ENCODE data around the gene PRKG1. TPM values are rescaled to one million over a fixed set of nuclear protein-coding genes. Genes with fewer than 3 reads are reported as not detected.
"Not testable (repeated sequence)": the region's sequence is repeated elsewhere in the genome, so short reads cannot be mapped to it uniquely, and the experiment has no call there.

Gene PRKG1
- total RNA-seq, 4 donors from 2014 or later = 0.63 to 4.3 (median 2.1) TPM

- no peak overlapping the region for H3K4me3 ChIP-seq (ENCODE audit: low read depth, poor library complexity, severe bottlenecking)
- 83 to 88% methylated on average over 1 of the region's 1 CpG for WGBS, 2 donors
- no peak for TF ChIP-seq CTCF (IDR thresholded peaks at IDR 0.05)
- TF ChIP-seq POLR2A (IDR thresholded peaks at IDR 0.05) = no peak
- intact Hi-C loops (cut with DNase I; ENCODE audit: low total_unique reads) = no loop called here
- DNase-seq (ENCODE audit: low spot score in 2 of 2) = no peak
Measured at GRCh38 chr10:51439645-51440044, 365.4 kb downstream of the PRKG1 start.

- no peak for DNase-seq (ENCODE audit: low spot score in 2 of 2)
- H3K4me3 ChIP-seq (ENCODE audit: low read depth, poor library complexity, severe bottlenecking) = no peak overlapping the region
- TF ChIP-seq POLR2A (IDR thresholded peaks at IDR 0.05) (no peak), CTCF (IDR thresholded peaks at IDR 0.05) (no peak)
- 69 to 73% methylated on average over 3 of the region's 3 CpGs for WGBS, 2 donors
- intact Hi-C loops (cut with DNase I; ENCODE audit: low total_unique reads) = no loop called here
Measured at GRCh38 chr10:51445588-51445987, 371.3 kb downstream of the PRKG1 start.

GRCh38 chr10:51447119-51447518 lies 372.8 kb downstream of the PRKG1 start:
- TF ChIP-seq CTCF (IDR thresholded peaks at IDR 0.05) = no peak
- no peak for TF ChIP-seq POLR2A (IDR thresholded peaks at IDR 0.05)
- intact Hi-C loops (cut with DNase I; ENCODE audit: low total_unique reads) = no loop called here
- WGBS, 2 donors = 92 to 96% methylated on average over 1 of the region's 1 CpG
- no peak for DNase-seq (ENCODE audit: low spot score in 2 of 2)
- H3K4me3 ChIP-seq (ENCODE audit: low read depth, poor library complexity, severe bottlenecking) = no peak overlapping the region

GRCh38 chr10:51455762-51456161 lies 381.5 kb downstream of the PRKG1 start:
- DNase-seq (ENCODE audit: low spot score in 2 of 2); H3K4me3 ChIP-seq (ENCODE audit: low read depth, poor library complexity, severe bottlenecking); intact Hi-C loops (cut with DNase I; ENCODE audit: low total_unique reads): not testable (repeated sequence)
- WGBS, 2 donors = 81 to 90% methylated on average over 3 of the region's 3 CpGs

- 80 to 82% methylated on average over 1 of the region's 1 CpG for WGBS, 2 donors
- intact Hi-C loops (cut with DNase I; ENCODE audit: low total_unique reads) = no loop called here
Measured at GRCh38 chr10:51459476-51459875, 385.2 kb downstream of the PRKG1 start.

GRCh38 chr10:51462076-51462779 lies 387.9 kb downstream of the PRKG1 start:
- DNase-seq (ENCODE audit: low spot score in 2 of 2) = no peak
- WGBS, 2 donors = 22 to 23% methylated on average over 3 of the region's 3 CpGs
- intact Hi-C loops (cut with DNase I; ENCODE audit: low total_unique reads) = no loop called here
- TF ChIP-seq CTCF (IDR thresholded peaks at IDR 0.05) (no peak), POLR2A (IDR thresholded peaks at IDR 0.05) (no peak)
- H3K4me3 ChIP-seq (ENCODE audit: low read depth, poor library complexity, severe bottlenecking) = no peak overlapping the region

More at GRCh38 chr10:51459476-51459875, 385.2 kb downstream of the PRKG1 start:
- no peak overlapping the region for H3K4me3 ChIP-seq (ENCODE audit: low read depth, poor library complexity, severe bottlenecking)
- no peak for TF ChIP-seq POLR2A (IDR thresholded peaks at IDR 0.05)
- TF ChIP-seq CTCF (IDR thresholded peaks at IDR 0.05) = no peak
- DNase-seq (ENCODE audit: low spot score in 2 of 2) = no peak
